ENCODE data around the gene ATP2B1.

- TF ChIP-seq ADNP (CRISPR knock-in tag; IDR thresholded peaks at IDR 0.05) (no peak), CHCHD3 (CRISPR knock-in tag; IDR thresholded peaks at IDR 0.05) (no peak), CTCF (CRISPR knock-in tag; IDR thresholded peaks at IDR 0.05) (no peak), NFATC3 (CRISPR knock-in tag; IDR thresholded peaks at IDR 0.05) (no peak), MED13 (CRISPR knock-in tag; IDR thresholded peaks at IDR 0.05) (no peak), KLF15 (CRISPR knock-in tag; IDR thresholded peaks at IDR 0.05; ENCODE audit: borderline replicate concordance) (no peak), MAFK (conservative IDR thresholded peaks at IDR 0.05 in 1 of 2, IDR thresholded peaks at IDR 0.05 in 1 of 2; ENCODE audit: low read length in 2 of 2) (no peak), ZNF780A (CRISPR knock-in tag; IDR thresholded peaks at IDR 0.05) (no peak), HNRNPH1 (optimal IDR thresholded peaks at IDR 0.05; ENCODE audit: low read depth, low read length) (no peak)
- TF ChIP-seq, protein P1, sequence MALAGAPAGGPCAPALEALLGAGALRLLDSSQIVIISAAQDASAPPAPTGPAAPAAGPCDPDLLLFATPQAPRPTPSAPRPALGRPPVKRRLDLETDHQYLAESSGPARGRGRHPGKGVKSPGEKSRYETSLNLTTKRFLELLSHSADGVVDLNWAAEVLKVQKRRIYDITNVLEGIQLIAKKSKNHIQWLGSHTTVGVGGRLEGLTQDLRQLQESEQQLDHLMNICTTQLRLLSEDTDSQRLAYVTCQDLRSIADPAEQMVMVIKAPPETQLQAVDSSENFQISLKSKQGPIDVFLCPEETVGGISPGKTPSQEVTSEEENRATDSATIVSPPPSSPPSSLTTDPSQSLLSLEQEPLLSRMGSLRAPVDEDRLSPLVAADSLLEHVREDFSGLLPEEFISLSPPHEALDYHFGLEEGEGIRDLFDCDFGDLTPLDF (CRISPR knock-in tag; IDR thresholded peaks at IDR 0.05): no peak
These were observed 166.4 kb downstream of the ATP2B1 start for GRCh38 chr12:89542236-89542635.
